T-helper 2 cell treated with Interferon-gamma antibody and Interleukin-4, amounts not matched to agents 100 ng/mL and 5 ng/mL, for 36 hours (primary cell): ENCODE data around the gene PAIP2B. TPM values are rescaled to one million over a fixed set of nuclear protein-coding genes. Genes with fewer than 3 reads are reported as not detected.

Source experiments
- intact Hi-C: fragments of 100-400 bp; cut with micrococcal nuclease; formaldehyde crosslinking; loops from one replicate; pipeline ENCODE4 v1.15.1; 2023
- total RNA-seq: library from RNA; stranded (reverse); gene quantifications from 2 replicates; pipeline ENCODE4 v1.2.3, GENCODE V29; 2022

Gene PAIP2B
- total RNA-seq, 1 donor from 2014 or later: 0.89 TPM

- intact Hi-C loops: loop anchor here (5.0 kb wide), 1 partner anchor 358 kb away; no protein-coding TSS in a partner anchor
These were observed 72.1 kb downstream of the PAIP2B start for GRCh38 chr2:71154798-71155197.

GRCh38 chr2:71154279-71154678, 72.6 kb downstream of the PAIP2B start:
- intact Hi-C loops: no loop called here

GRCh38 chr2:71153585-71154224, 73.2 kb downstream of the PAIP2B start:
- intact Hi-C loops: no loop called here

DNA sequence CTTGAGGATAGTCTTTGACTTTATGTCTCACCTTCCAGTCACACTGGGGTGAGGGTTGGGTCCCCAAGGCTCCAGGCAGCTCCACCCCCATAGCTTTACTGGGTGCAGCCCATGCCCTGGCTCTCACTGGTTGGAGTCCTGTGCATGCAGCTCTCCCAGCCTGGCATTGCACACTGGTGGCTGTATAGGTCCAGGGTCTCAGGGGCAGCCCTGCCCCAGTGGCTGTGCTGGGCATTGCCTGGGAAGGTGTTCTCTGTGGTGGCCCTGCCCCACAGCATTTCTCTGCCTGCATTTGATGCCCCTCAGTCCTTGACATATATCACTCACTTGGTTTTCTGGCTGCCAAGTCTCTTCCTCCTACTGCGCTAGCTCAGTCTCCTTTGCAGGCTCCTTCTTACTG, 75.3 kb downstream of the PAIP2B start:
- intact Hi-C loops: no loop called here

GRCh38 chr2:71150082-71150816, 76.7 kb downstream of the PAIP2B start:
- intact Hi-C loops: no loop called here

GRCh38 chr2:71148506-71149063, 78.3 kb downstream of the PAIP2B start:
- intact Hi-C loops: no loop called here

DNA sequence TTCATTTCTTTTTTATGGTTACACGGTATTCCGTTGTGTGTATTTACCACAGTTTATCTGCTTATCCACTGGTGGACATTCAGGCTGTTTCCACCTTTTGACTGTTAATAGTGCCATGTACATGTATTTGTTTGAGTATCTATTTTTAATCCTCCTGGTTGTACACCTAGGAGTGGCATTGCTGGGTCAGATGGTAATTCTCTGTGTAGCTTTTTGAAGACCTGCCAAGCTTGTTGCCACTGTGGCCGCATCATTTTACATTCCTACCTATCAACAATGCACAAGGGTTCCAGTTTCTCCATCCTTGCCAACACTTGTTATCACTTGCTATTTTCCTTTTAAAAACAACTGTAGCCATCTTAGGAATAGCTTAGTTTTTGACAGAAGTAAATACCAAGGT, 83.1 kb downstream of the PAIP2B start:
- intact Hi-C loops: no loop called here

- intact Hi-C loops: no loop called here
These were observed 90.7 kb downstream of the PAIP2B start for GRCh38 chr2:71136174-71136573.

- intact Hi-C loops: loop anchor here (5.0 kb wide), 1 partner anchor 144 kb away; no protein-coding TSS in a partner anchor
These were observed 93.3 kb downstream of the PAIP2B start for GRCh38 chr2:71133603-71134002.

Other genes starting within 250 kb of the PAIP2B start
- gene ANKRD53, start 248.5 kb downstream of the PAIP2B start, total RNA-seq: not detected in 2 replicates
- 49.5 and 56.1 TPM in 2 replicates for gene TEX261, start 232.2 kb downstream of the PAIP2B start, total RNA-seq
- 70.8 and 84.7 TPM in 2 replicates for gene NAGK, start 158.5 kb downstream of the PAIP2B start, total RNA-seq
- 16.7 and 20.1 TPM in 2 replicates for gene MCEE, start 96.9 kb downstream of the PAIP2B start, total RNA-seq
- gene MPHOSPH10, start 96.5 kb downstream of the PAIP2B start, total RNA-seq: 39.6 and 43.1 TPM in 2 replicates
- gene ZNF638, start 104.7 kb upstream of the PAIP2B start, total RNA-seq: 93.3 and 96.0 TPM in 2 replicates
- gene DYSF, start 226.5 kb upstream of the PAIP2B start, total RNA-seq: not detected in 2 replicates